Measurements from ENCODE around the gene ZNF709.

GRCh38 chr19:12513531-12514061 lies 29.0 kb upstream of the ZNF709 start:
- TF ChIP-seq DNMT1 (CRISPR knock-in tag; IDR thresholded peaks at IDR 0.05) = no peak
- no peak for TF ChIP-seq SRF (IDR thresholded peaks at IDR 0.05; ENCODE audit: low read depth, low read length)
- no peak for TF ChIP-seq ZFP37 (CRISPR knock-in tag; IDR thresholded peaks at IDR 0.05; ENCODE audit: borderline replicate concordance)
- TF ChIP-seq, protein P1, sequence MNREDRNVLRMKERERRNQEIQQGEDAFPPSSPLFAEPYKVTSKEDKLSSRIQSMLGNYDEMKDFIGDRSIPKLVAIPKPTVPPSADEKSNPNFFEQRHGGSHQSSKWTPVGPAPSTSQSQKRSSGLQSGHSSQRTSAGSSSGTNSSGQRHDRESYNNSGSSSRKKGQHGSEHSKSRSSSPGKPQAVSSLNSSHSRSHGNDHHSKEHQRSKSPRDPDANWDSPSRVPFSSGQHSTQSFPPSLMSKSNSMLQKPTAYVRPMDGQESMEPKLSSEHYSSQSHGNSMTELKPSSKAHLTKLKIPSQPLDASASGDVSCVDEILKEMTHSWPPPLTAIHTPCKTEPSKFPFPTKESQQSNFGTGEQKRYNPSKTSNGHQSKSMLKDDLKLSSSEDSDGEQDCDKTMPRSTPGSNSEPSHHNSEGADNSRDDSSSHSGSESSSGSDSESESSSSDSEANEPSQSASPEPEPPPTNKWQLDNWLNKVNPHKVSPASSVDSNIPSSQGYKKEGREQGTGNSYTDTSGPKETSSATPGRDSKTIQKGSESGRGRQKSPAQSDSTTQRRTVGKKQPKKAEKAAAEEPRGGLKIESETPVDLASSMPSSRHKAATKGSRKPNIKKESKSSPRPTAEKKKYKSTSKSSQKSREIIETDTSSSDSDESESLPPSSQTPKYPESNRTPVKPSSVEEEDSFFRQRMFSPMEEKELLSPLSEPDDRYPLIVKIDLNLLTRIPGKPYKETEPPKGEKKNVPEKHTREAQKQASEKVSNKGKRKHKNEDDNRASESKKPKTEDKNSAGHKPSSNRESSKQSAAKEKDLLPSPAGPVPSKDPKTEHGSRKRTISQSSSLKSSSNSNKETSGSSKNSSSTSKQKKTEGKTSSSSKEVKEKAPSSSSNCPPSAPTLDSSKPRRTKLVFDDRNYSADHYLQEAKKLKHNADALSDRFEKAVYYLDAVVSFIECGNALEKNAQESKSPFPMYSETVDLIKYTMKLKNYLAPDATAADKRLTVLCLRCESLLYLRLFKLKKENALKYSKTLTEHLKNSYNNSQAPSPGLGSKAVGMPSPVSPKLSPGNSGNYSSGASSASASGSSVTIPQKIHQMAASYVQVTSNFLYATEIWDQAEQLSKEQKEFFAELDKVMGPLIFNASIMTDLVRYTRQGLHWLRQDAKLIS (CRISPR knock-in tag; IDR thresholded peaks at IDR 0.05) = no peak
- no peak for TF ChIP-seq NFIB (CRISPR knock-in tag; IDR thresholded peaks at IDR 0.05; ENCODE audit: borderline replicate concordance)
- TF ChIP-seq SNAPC5 (CRISPR knock-in tag; IDR thresholded peaks at IDR 0.05; ENCODE audit: borderline replicate concordance) = no peak
- TF ChIP-seq SIN3A (IDR thresholded peaks at IDR 0.05; ENCODE audit: borderline replicate concordance, low read depth, low read length) = no peak
- TF ChIP-seq CBX5 (CRISPR knock-in tag; IDR thresholded peaks at IDR 0.05; ENCODE audit: borderline replicate concordance) = no peak
